ENCODE data around the gene TRABD.

DNA sequence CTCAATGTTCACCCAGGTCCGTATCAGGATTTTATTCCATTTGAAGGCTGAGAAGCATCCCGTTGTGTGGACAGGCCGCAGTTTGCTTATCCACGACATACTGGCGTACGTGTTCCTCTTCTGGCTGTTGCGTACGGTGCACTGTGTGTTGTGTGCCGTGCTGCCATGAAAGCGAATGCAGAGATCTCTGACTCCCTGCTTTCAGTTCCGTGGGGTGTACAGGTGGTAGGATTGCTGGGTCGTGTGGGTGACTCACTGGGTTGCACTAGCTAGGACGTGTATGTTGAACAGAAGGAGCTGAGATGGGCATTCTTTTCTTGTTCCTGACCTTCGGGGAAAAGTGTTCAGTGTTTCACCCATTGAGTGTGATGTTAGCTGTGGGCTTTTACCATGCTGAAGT, 25.4 kb downstream of the TRABD start:
- TF ChIP-seq, protein P1, sequence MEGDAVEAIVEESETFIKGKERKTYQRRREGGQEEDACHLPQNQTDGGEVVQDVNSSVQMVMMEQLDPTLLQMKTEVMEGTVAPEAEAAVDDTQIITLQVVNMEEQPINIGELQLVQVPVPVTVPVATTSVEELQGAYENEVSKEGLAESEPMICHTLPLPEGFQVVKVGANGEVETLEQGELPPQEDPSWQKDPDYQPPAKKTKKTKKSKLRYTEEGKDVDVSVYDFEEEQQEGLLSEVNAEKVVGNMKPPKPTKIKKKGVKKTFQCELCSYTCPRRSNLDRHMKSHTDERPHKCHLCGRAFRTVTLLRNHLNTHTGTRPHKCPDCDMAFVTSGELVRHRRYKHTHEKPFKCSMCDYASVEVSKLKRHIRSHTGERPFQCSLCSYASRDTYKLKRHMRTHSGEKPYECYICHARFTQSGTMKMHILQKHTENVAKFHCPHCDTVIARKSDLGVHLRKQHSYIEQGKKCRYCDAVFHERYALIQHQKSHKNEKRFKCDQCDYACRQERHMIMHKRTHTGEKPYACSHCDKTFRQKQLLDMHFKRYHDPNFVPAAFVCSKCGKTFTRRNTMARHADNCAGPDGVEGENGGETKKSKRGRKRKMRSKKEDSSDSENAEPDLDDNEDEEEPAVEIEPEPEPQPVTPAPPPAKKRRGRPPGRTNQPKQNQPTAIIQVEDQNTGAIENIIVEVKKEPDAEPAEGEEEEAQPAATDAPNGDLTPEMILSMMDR (IDR thresholded peaks at IDR 0.05) = no peak
- no peak for TF ChIP-seq POLR2A (IDR thresholded peaks at IDR 0.05)

Data from breast epithelium (tissue), 3 donors.